Measurements from ENCODE around the gene KIAA1328.
"Not testable (repeated sequence)": the region's sequence is repeated elsewhere in the genome, so short reads cannot be mapped to it uniquely, and the experiment has no call there.

KIAA1328 gene

GRCh38 chr18:36835927-36836326 lies 7.0 kb downstream of the KIAA1328 start:
- no peak for TF ChIP-seq ZNF274 (IDR thresholded peaks at IDR 0.05; ENCODE audit: low read depth, low read length)
- no peak overlapping the region for H3K4me3 ChIP-seq (ENCODE audit: low read length)

- no peak overlapping the region for H3K4me3 ChIP-seq (ENCODE audit: low read length)
- no peak for TF ChIP-seq ZNF274 (IDR thresholded peaks at IDR 0.05; ENCODE audit: low read depth, low read length)
These were observed 10.9 kb downstream of the KIAA1328 start for GRCh38 chr18:36839835-36840234.

GRCh38 chr18:36843199-36843598 lies 14.3 kb downstream of the KIAA1328 start:
- H3K4me3 ChIP-seq (ENCODE audit: low read length): no peak overlapping the region
- TF ChIP-seq ZNF274 (IDR thresholded peaks at IDR 0.05; ENCODE audit: low read depth, low read length): no peak

GRCh38 chr18:36843784-36844183 lies 14.9 kb downstream of the KIAA1328 start:
- TF ChIP-seq ZNF274 (IDR thresholded peaks at IDR 0.05; ENCODE audit: low read depth, low read length): no peak
- no peak overlapping the region for H3K4me3 ChIP-seq (ENCODE audit: low read length)

- H3K4me3 ChIP-seq (ENCODE audit: low read length): no peak overlapping the region
- no peak for TF ChIP-seq ZNF274 (IDR thresholded peaks at IDR 0.05; ENCODE audit: low read depth, low read length)
These were observed 19.7 kb downstream of the KIAA1328 start for GRCh38 chr18:36848609-36849008.

- H3K4me3 ChIP-seq (ENCODE audit: low read length): no peak overlapping the region
- TF ChIP-seq ZNF274 (IDR thresholded peaks at IDR 0.05; ENCODE audit: low read depth, low read length): no peak
These were observed 20.5 kb downstream of the KIAA1328 start for GRCh38 chr18:36849288-36850006.

GRCh38 chr18:36850527-36851201 lies 21.7 kb downstream of the KIAA1328 start:
- TF ChIP-seq ZNF274 (IDR thresholded peaks at IDR 0.05; ENCODE audit: low read depth, low read length): no peak

GRCh38 chr18:36851202-36851590 lies 22.3 kb downstream of the KIAA1328 start:
- no peak overlapping the region for H3K4me3 ChIP-seq (ENCODE audit: low read length)
- no peak for TF ChIP-seq ZNF274 (IDR thresholded peaks at IDR 0.05; ENCODE audit: low read depth, low read length)

More at GRCh38 chr18:36850527-36851201, 21.7 kb downstream of the KIAA1328 start:
- H3K4me3 ChIP-seq (ENCODE audit: low read length): no peak overlapping the region

GRCh38 chr18:36856815-36857214 lies 27.9 kb downstream of the KIAA1328 start:
- no peak for TF ChIP-seq ZNF274 (IDR thresholded peaks at IDR 0.05; ENCODE audit: low read depth, low read length)

GRCh38 chr18:36862182-36862581 lies 33.3 kb downstream of the KIAA1328 start:
- no peak overlapping the region for H3K4me3 ChIP-seq (ENCODE audit: low read length)
- no peak for TF ChIP-seq ZNF274 (IDR thresholded peaks at IDR 0.05; ENCODE audit: low read depth, low read length)

More at GRCh38 chr18:36856815-36857214, 27.9 kb downstream of the KIAA1328 start:
- H3K4me3 ChIP-seq (ENCODE audit: low read length): no peak overlapping the region

- H3K4me3 ChIP-seq (ENCODE audit: low read length): no peak overlapping the region
- no peak for TF ChIP-seq ZNF274 (IDR thresholded peaks at IDR 0.05; ENCODE audit: low read depth, low read length)
These were observed 38.1 kb downstream of the KIAA1328 start for GRCh38 chr18:36867056-36867455.

GRCh38 chr18:36871801-36872200 lies 42.9 kb downstream of the KIAA1328 start:
- no peak for TF ChIP-seq ZNF274 (IDR thresholded peaks at IDR 0.05; ENCODE audit: low read depth, low read length)
- no peak overlapping the region for H3K4me3 ChIP-seq (ENCODE audit: low read length)

- no peak overlapping the region for H3K4me3 ChIP-seq (ENCODE audit: low read length)
- no peak for TF ChIP-seq ZNF274 (IDR thresholded peaks at IDR 0.05; ENCODE audit: low read depth, low read length)
These were observed 43.4 kb downstream of the KIAA1328 start for GRCh38 chr18:36872329-36872728.

GRCh38 chr18:36873826-36874225 lies 44.9 kb downstream of the KIAA1328 start:
- not testable (repeated sequence) for H3K4me3 ChIP-seq (ENCODE audit: low read length)

- not testable (repeated sequence) for H3K4me3 ChIP-seq (ENCODE audit: low read length)
These were observed 50.9 kb downstream of the KIAA1328 start for GRCh38 chr18:36879796-36880195.

Data from GM08714 (cell line).